GM19351 (cell line): Measurements from ENCODE around the gene ARHGAP26.
"Not testable (repeated sequence)": the region's sequence is repeated elsewhere in the genome, so short reads cannot be mapped to it uniquely, and the experiment has no call there.

Experiments
- ATAC-seq: cut with Tn5 transposase; IDR thresholded peaks from one replicate; pipeline ENCODE4 v1.9.1; 2021; ENCODE audit warnings: mild to moderate bottlenecking, moderate library complexity; ENCODE audit not compliant: unreplicated experiment

Gene ARHGAP26

GRCh38 chr5:143073766-143074165 is 303.6 kb downstream of the ARHGAP26 start:
- no peak for ATAC-seq

- ATAC-seq: no peak
Observed at GRCh38 chr5:143074414-143074996, 304.3 kb downstream of the ARHGAP26 start.

GRCh38 chr5:143076377-143076776 is 306.2 kb downstream of the ARHGAP26 start:
- no peak for ATAC-seq

GRCh38 chr5:143077453-143078103 is 307.4 kb downstream of the ARHGAP26 start:
- no peak for ATAC-seq

GRCh38 chr5:143078313-143078712 is 308.1 kb downstream of the ARHGAP26 start:
- no peak for ATAC-seq

- no peak for ATAC-seq
Observed at GRCh38 chr5:143078971-143079370, 308.8 kb downstream of the ARHGAP26 start.

- ATAC-seq: no peak
Observed at GRCh38 chr5:143080407-143080806, 310.2 kb downstream of the ARHGAP26 start.

GRCh38 chr5:143080982-143081381 is 310.8 kb downstream of the ARHGAP26 start:
- no peak for ATAC-seq

GRCh38 chr5:143083006-143083405 is 312.8 kb downstream of the ARHGAP26 start:
- no peak for ATAC-seq

- ATAC-seq: no peak
Observed at GRCh38 chr5:143084407-143084806, 314.2 kb downstream of the ARHGAP26 start.

GRCh38 chr5:143085319-143085917 is 315.2 kb downstream of the ARHGAP26 start:
- ATAC-seq: no peak

- no peak for ATAC-seq
Observed at GRCh38 chr5:143086546-143086907, 316.4 kb downstream of the ARHGAP26 start.

GRCh38 chr5:143086908-143087637 is 316.9 kb downstream of the ARHGAP26 start:
- no peak for ATAC-seq

- not testable (repeated sequence) for ATAC-seq
Observed at GRCh38 chr5:143088702-143089101, 318.5 kb downstream of the ARHGAP26 start.

GRCh38 chr5:143090044-143090443 is 319.9 kb downstream of the ARHGAP26 start:
- ATAC-seq: not testable (repeated sequence)

GRCh38 chr5:143092711-143093451 is 322.7 kb downstream of the ARHGAP26 start:
- not testable (repeated sequence) for ATAC-seq

- ATAC-seq: no peak
Observed at GRCh38 chr5:143093452-143094086, 323.4 kb downstream of the ARHGAP26 start.

- ATAC-seq: no peak
Observed at GRCh38 chr5:143094087-143094521, 323.9 kb downstream of the ARHGAP26 start.

- ATAC-seq: not testable (repeated sequence)
Observed at GRCh38 chr5:143094608-143095007, 324.4 kb downstream of the ARHGAP26 start.

GRCh38 chr5:143101121-143101520 is 330.9 kb downstream of the ARHGAP26 start:
- peak; percentile 89 for ATAC-seq
